GM19035 (cell line): ENCODE data around the gene RNU5D-1.

Experiments
- ATAC-seq: cut with Tn5 transposase; IDR thresholded peaks from one replicate; pipeline ENCODE4 v1.9.1; 2021; ENCODE audit not compliant: unreplicated experiment

Gene RNU5D-1

GRCh38 chr1:44733365-44733764, 2.4 kb upstream of the RNU5D-1 start:
- ATAC-seq: no peak

- no peak for ATAC-seq
These were observed 5.8 kb downstream of the RNU5D-1 start for GRCh38 chr1:44724955-44725698.

GRCh38 chr1:44724296-44724954, 6.5 kb downstream of the RNU5D-1 start:
- ATAC-seq: no peak

- ATAC-seq: no peak
These were observed 7.3 kb downstream of the RNU5D-1 start for GRCh38 chr1:44723496-44724295.

GRCh38 chr1:44723064-44723463, 7.9 kb downstream of the RNU5D-1 start:
- ATAC-seq: no peak

- ATAC-seq: peak; percentile 79
These were observed 9.2 kb downstream of the RNU5D-1 start for GRCh38 chr1:44721485-44722361.

- no peak for ATAC-seq
These were observed 10.7 kb downstream of the RNU5D-1 start for GRCh38 chr1:44720281-44720680.

- ATAC-seq: no peak
These were observed 11.7 kb downstream of the RNU5D-1 start for GRCh38 chr1:44719318-44719717.

GRCh38 chr1:44718091-44718490, 12.9 kb downstream of the RNU5D-1 start:
- ATAC-seq: no peak

- ATAC-seq: no peak
These were observed 13.3 kb downstream of the RNU5D-1 start for GRCh38 chr1:44717653-44718052.

GRCh38 chr1:44717156-44717555, 13.8 kb downstream of the RNU5D-1 start:
- ATAC-seq: no peak

- peak; percentile 56 for ATAC-seq
These were observed 15.9 kb downstream of the RNU5D-1 start for GRCh38 chr1:44714944-44715571.

GRCh38 chr1:44714532-44714931, 16.4 kb downstream of the RNU5D-1 start:
- ATAC-seq: no peak

- ATAC-seq: no peak
These were observed 17.6 kb downstream of the RNU5D-1 start for GRCh38 chr1:44713321-44713781.

- no peak for ATAC-seq
These were observed 22.8 kb downstream of the RNU5D-1 start for GRCh38 chr1:44707959-44708831.

GRCh38 chr1:44707112-44707881, 23.7 kb downstream of the RNU5D-1 start:
- ATAC-seq: no peak

- ATAC-seq: no peak
These were observed 25.0 kb downstream of the RNU5D-1 start for GRCh38 chr1:44705938-44706337.

GRCh38 chr1:44705470-44705869, 25.5 kb downstream of the RNU5D-1 start:
- no peak for ATAC-seq
